Thyroid gland (tissue), 4 donors: ENCODE measurements around the gene TOR4A. TPM values are rescaled to one million over a fixed set of nuclear protein-coding genes. Genes with fewer than 3 reads are reported as not detected.

Experiments used
- DNase-seq, 2 donors: peaks; one replicate each; pipeline ENCODE4 v3.0.0-alpha.2; 2019
- H3K27ac ChIP-seq, 3 donors: fragments of 200-600 bp; sonication (generic); 1 replicate in 2 of 3; 2 replicates in 1 of 3; pipeline ENCODE4 v1.5.1; 2016 to 2019; ENCODE audit warnings: mild to moderate bottlenecking in 1 of 3, moderate library complexity in 1 of 3
- H3K27me3 ChIP-seq: fragments of 200-600 bp; sonication (generic); one replicate; pipeline ENCODE4 v1.5.1; 2019
- H3K36me3 ChIP-seq, 2 donors: fragments of 200-600 bp; sonication (generic); one replicate each; pipeline ENCODE4 v1.5.1; 2016 to 2019
- H3K4me1 ChIP-seq, 2 donors: fragments of 200-600 bp; sonication (generic); one replicate each; pipeline ENCODE4 v1.5.1; 2017 to 2019
- H3K4me3 ChIP-seq, 3 donors: fragments of 200-600 bp; sonication (generic); replicated peaks in 1 of 3; 1 replicate in 2 of 3; 2 replicates in 1 of 3; pipeline ENCODE4 v1.5.1; 2016; ENCODE audit warnings: mild to moderate bottlenecking in 1 of 3
- H3K9me3 ChIP-seq: fragments of 200-600 bp; sonication (generic); one replicate; pipeline ENCODE4 v1.5.1; 2017
- CTCF ChIP-seq, 6 experiments: fragments of 200-600 bp in 3 of 6; fragments of 450-650 bp in 3 of 6; sonication (generic) in 3 of 6; IDR thresholded peaks; one replicate each; pipeline ENCODE4 v1.5.1; 2016 to 2019; ENCODE audit warnings: antibody characterized with exemption in 6 of 6, mild to moderate bottlenecking in 2 of 6, inconsistent platforms in 1 of 6, moderate library complexity in 1 of 6
- POLR2A ChIP-seq, 2 donors: fragments of 450-650 bp; IDR thresholded peaks; one replicate each; pipeline ENCODE4 v1.6.1; 2017; ENCODE audit warnings: antibody characterized with exemption in 2 of 2, mild to moderate bottlenecking in 2 of 2, moderate library complexity in 1 of 2
- WGBS, 2 donors: methylation state at CpG; one replicate each; pipeline ENCODE4 v1.1.5; 2017; 5-methylcytosine and 5-hydroxymethylcytosine counted together
- intact Hi-C: fragments of 100-400 bp; cut with DNase I; formaldehyde crosslinking; loops from one replicate; pipeline ENCODE4 v1.15.1; 2023
- total RNA-seq, 4 donors: library from RNA; depleted of rRNA; stranded (reverse); fragments of >200 nt; gene quantifications; one replicate each; pipeline ENCODE4 v1.2.3, GENCODE V29; 2016

TOR4A gene
- total RNA-seq, 4 donors from 2014 or later = 10.8 to 14.7 (median 12.0) TPM

- no peak for DNase-seq
- peaks cover 18 to 26% of the 10 kb centered on the region in 2 donors for H3K4me1 ChIP-seq
- H3K9me3 ChIP-seq = no peaks in the 10 kb centered on the region
- WGBS, 2 donors = 50 to 71% methylated on average over 9 to 14 of the region's 31 CpGs
- no peak for TF ChIP-seq CTCF (IDR thresholded peaks at IDR 0.05)
- TF ChIP-seq POLR2A (IDR thresholded peaks at IDR 0.05) = no peak
- no peaks in the 10 kb centered on the region for H3K27me3 ChIP-seq
- no peak overlapping the region for H3K27ac ChIP-seq
- no peak overlapping the region for H3K4me3 ChIP-seq
- intact Hi-C loops = loop anchor here (5.0 kb wide), 2 partner anchors 43 to 113 kb away; partner anchors contain the start of genes ANAPC2 and SSNA1
- H3K36me3 ChIP-seq = no peaks in the 10 kb centered on the region
Observed at GRCh38 chr9:137229903-137230704, 47.4 kb upstream of the TOR4A start.

GRCh38 chr9:137230705-137231371 lies 46.7 kb upstream of the TOR4A start, which contains the start of gene SLC34A3:
SLC34A3 (plus strand) TSS chr9:137230901; CDS start chr9:137231703, 802 bp downstream.
- no peaks in the 10 kb centered on the region for H3K9me3 ChIP-seq
- 79 to 85% methylated on average over 5 to 12 of the region's 14 CpGs for WGBS, 2 donors
- no peak within 1 kb of the TSS for H3K4me3 ChIP-seq
- H3K27ac ChIP-seq = no peak within 1 kb of the TSS
- peaks cover 18 to 26% of the 10 kb centered on the region in 2 donors for H3K4me1 ChIP-seq
- TF ChIP-seq POLR2A (IDR thresholded peaks at IDR 0.05) (no peak), CTCF (IDR thresholded peaks at IDR 0.05) (no peak)
- DNase-seq = no peak
- H3K27me3 ChIP-seq = no peaks in the 10 kb centered on the region
- no peaks in the 10 kb centered on the region for H3K36me3 ChIP-seq
- intact Hi-C loops = loop anchor here (5.0 kb wide), 1 partner anchor 114 kb away; no protein-coding TSS in a partner anchor

- TF ChIP-seq CTCF (IDR thresholded peaks at IDR 0.05) (no peak), POLR2A (IDR thresholded peaks at IDR 0.05) (no peak)
- H3K9me3 ChIP-seq = no peaks in the 10 kb centered on the region
- H3K4me3 ChIP-seq = no peak overlapping the region
- no peaks in the 10 kb centered on the region for H3K27me3 ChIP-seq
- WGBS, 2 donors = 86 to 87% methylated on average over 15 to 21 of the region's 23 CpGs
- peaks cover 21 to 26% of the 10 kb centered on the region in 2 donors for H3K4me1 ChIP-seq
- intact Hi-C loops = loop anchor here (5.0 kb wide), 1 partner anchor 114 kb away; no protein-coding TSS in a partner anchor
- H3K36me3 ChIP-seq = no peaks in the 10 kb centered on the region
- no peak overlapping the region for H3K27ac ChIP-seq
- no peak for DNase-seq
Observed at GRCh38 chr9:137231372-137232039, 46.0 kb upstream of the TOR4A start.

GRCh38 chr9:137232101-137232500 lies 45.4 kb upstream of the TOR4A start:
- no peak overlapping the region for H3K4me3 ChIP-seq
- H3K36me3 ChIP-seq = no peaks in the 10 kb centered on the region
- H3K27me3 ChIP-seq = no peaks in the 10 kb centered on the region
- intact Hi-C loops = loop anchor here (5.0 kb wide), 1 partner anchor 115 kb away; no protein-coding TSS in a partner anchor
- no peak for DNase-seq
- WGBS, 2 donors = 64 to 81% methylated on average over 4 to 9 of the region's 10 CpGs
- no peak overlapping the region for H3K27ac ChIP-seq
- no peak for TF ChIP-seq CTCF (IDR thresholded peaks at IDR 0.05)
- TF ChIP-seq POLR2A (IDR thresholded peaks at IDR 0.05) = no peak
- no peaks in the 10 kb centered on the region for H3K9me3 ChIP-seq
- peaks cover 21 to 26% of the 10 kb centered on the region in 2 donors for H3K4me1 ChIP-seq
